ENCODE results near the gene ARHGEF16. TPM values are rescaled to one million over a fixed set of nuclear protein-coding genes. Genes with fewer than 3 reads are reported as not detected.

ARHGEF16 gene
- total RNA-seq, 1 donor from 2014 or later: 12.2 TPM

DNA sequence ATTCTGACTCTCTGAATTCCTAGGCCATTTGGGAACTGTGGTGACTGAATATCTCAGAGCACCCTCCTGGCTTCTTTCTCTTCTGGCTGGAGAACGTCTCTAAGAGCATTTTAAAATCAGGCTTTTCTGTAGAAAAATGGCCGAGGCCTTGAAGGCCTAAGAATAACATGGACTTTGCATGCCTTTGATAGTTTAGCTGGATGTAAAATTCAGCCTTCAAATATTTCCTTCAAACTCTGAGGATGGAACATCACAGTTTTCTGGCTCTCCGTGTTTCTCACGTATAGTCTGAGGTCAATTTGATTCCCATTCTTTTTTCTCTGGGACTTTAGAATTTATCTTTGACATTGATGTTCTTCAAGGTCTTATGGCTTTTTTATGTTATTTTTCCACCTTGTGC lies 34.0 kb downstream of the ARHGEF16 start:
- ATAC-seq: no peak
- TF ChIP-seq, protein P1, sequence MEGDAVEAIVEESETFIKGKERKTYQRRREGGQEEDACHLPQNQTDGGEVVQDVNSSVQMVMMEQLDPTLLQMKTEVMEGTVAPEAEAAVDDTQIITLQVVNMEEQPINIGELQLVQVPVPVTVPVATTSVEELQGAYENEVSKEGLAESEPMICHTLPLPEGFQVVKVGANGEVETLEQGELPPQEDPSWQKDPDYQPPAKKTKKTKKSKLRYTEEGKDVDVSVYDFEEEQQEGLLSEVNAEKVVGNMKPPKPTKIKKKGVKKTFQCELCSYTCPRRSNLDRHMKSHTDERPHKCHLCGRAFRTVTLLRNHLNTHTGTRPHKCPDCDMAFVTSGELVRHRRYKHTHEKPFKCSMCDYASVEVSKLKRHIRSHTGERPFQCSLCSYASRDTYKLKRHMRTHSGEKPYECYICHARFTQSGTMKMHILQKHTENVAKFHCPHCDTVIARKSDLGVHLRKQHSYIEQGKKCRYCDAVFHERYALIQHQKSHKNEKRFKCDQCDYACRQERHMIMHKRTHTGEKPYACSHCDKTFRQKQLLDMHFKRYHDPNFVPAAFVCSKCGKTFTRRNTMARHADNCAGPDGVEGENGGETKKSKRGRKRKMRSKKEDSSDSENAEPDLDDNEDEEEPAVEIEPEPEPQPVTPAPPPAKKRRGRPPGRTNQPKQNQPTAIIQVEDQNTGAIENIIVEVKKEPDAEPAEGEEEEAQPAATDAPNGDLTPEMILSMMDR (IDR thresholded peaks at IDR 0.05): no peak
- Histone ChIP-seq H3K4me1 (no peaks in the 10 kb centered on the region), H3K27me3 (no peaks in the 10 kb centered on the region), H3K36me3 (peaks cover 9% of the 10 kb centered on the region), H3K4me3 (no peak overlapping the region), H3K27ac (no peak overlapping the region), H3K9me3 (no peaks in the 10 kb centered on the region)
- DNase-seq: no peak
- intact Hi-C loops (cut with DNase I): no loop called here

DNA sequence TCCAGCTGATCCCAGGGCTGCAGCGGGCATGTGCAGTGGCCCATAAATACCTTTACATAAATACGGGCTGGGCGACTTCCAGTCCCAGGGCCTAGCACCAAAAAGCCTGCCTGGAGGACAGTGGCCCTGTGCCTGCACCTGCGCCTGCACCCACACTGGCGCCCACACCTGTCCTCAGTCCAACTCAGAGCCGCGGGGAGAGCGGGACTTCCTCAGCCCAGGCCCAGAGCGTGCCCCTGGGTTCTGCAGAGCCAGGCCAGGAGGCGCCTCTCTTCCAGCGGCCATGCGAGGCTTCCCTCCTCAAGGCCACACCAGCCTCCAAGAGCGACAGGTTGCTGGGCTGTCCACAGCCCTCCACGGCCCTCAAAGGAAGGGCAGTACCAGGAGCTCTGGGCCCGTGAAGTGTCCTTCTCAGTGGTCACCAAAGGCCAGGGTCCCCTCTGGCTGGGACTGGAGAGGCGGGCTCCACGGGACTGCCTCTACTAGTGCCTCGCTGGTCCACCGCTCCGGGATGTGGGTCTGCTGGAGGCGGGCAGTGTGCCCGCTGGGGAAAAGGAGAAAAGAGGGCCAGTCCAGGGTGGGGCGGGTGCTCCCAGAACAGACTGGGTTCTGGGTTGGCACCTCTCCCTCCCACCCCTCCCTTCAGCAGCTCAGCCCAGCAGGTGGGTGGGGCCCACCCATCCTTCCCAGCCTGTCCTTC lies 35.7 kb downstream of the ARHGEF16 start:
- TF ChIP-seq, protein P1 (IDR thresholded peaks at IDR 0.05): no peak
- ATAC-seq: no peak
- Histone ChIP-seq H3K27ac (no peak overlapping the region), H3K4me3 (no peak overlapping the region), H3K4me1 (no peaks in the 10 kb centered on the region), H3K27me3 (no peaks in the 10 kb centered on the region), H3K36me3 (peaks cover 9% of the 10 kb centered on the region), H3K9me3 (no peaks in the 10 kb centered on the region)
- no peak for DNase-seq
- intact Hi-C loops (cut with DNase I): loop anchor here (2.0 kb wide), 1 partner anchor 129 kb away; no protein-coding TSS in a partner anchor

DNA sequence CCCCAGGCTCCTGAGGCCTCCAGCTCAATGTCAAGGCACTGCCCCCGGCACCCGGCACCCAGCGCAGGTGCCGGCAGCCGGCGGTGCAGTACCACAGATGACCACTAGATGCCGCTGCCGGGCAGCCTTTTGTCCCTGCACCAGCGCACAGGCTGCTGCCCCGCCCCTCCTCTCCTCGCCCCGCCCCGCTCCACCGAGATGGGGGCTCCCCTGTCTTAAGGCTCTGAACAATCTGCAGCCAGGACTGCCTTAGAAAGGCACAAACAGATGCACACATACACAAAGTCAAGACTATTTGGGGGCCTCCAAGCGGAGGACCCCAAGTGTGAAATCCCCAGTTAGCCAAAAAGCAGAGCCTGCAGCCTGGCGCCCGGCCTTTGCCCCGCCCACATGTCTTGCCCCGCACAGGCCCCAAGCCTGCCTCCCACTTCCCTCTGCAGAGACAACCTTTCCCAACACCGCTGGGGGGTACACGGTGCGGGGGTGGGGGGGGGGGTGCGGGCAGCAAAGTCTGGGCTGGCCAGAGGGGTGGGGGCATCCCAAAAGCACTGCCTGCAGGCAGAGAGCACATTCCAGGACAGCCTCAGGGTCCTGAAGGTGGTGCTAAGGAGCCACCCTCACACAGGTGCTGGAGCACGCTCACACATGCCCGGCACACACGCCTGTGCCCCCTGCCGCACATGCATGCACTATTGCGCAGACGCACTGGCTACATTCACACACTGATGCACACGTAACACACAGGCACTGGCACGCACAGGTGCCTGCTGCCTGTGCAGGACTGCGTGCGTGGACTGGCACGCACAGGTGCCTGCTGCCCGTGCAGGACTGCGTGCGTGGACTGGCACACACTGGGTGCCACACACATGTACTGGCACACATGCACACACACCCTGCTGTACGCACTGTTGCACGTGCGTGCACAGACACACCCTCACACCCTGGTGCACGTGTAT lies 37.1 kb downstream of the ARHGEF16 start:
- intact Hi-C loops (cut with DNase I): loop anchor here (2.0 kb wide), 1 partner anchor 127 kb away; no protein-coding TSS in a partner anchor
- TF ChIP-seq, protein P1 (IDR thresholded peaks at IDR 0.05): peak; percentile 100
- no peaks in the 10 kb centered on the region for H3K4me1 ChIP-seq
- no peak overlapping the region for H3K4me3 ChIP-seq
- no peaks in the 10 kb centered on the region for H3K9me3 ChIP-seq
- H3K27ac ChIP-seq: no peak overlapping the region
- H3K27me3 ChIP-seq: no peaks in the 10 kb centered on the region
- DNase-seq (peak; percentile 89), ATAC-seq (peak; percentile 91)
- peaks cover 9% of the 10 kb centered on the region for H3K36me3 ChIP-seq

DNA sequence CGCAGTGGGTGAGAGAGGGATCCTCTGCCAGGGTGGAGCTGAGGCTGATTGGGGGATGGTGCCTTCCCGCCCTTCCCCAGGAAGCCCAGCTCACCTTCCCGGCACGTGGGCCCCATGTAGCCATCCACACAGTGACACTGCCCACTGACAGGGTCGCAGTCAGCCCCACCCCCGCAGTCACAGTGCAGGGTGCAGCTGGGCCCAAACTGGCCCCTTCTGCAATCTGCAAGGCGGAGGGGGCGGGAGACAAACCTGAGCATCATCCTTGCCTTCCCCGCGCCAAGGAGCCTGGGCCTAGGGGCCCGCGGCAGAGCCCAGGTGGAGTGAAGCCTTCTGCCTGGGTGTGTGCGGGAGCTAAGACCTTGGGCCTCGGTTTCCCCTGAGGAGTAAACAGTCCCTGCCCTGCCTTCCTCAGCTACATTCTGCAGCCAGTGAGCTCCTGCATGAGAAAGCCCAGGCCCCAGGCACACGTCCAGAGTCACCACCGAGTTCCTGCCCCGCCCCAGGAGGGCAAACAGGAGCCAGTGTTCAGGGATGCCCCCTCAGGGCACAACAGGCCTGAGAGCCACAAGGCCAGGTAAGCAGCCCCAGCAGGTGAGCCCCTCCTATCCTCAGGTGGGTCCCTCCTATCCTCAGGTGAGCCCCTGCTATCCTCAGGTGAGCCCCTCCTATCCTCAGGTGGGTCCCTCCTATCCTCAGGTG lies 38.2 kb downstream of the ARHGEF16 start:
- Histone ChIP-seq H3K4me1 (no peaks in the 10 kb centered on the region), H3K27me3 (no peaks in the 10 kb centered on the region), H3K9me3 (no peaks in the 10 kb centered on the region), H3K4me3 (no peak overlapping the region), H3K27ac (no peak overlapping the region), H3K36me3 (peaks cover 9% of the 10 kb centered on the region)
- ATAC-seq: no peak
- DNase-seq: no peak
- intact Hi-C loops (cut with DNase I): no loop called here
- TF ChIP-seq, protein P1 (IDR thresholded peaks at IDR 0.05): no peak

All from upper lobe of right lung (tissue), 1 donor.